ENCODE data around the gene SPATS2L.
A peak's percentile ranks its signal among the peaks of the same experiment; 100 is the strongest.

SPATS2L gene

GRCh38 chr2:200509235-200509611 lies 202.7 kb downstream of the SPATS2L start:
- Histone ChIP-seq H3K36me3 (peaks cover 4 to 9% (median 6%) of the 10 kb centered on the region in 3 donors), H3K4me1 (peaks cover 0 to 13% (median 7%) of the 10 kb centered on the region in 4 donors), H3K4me3 (peak overlapping the region; percentile 81 to 99), H3K27me3 (no peaks in the 10 kb centered on the region), H3K27ac (peak overlapping the region; percentile 89 to 93), H3K9me3 (no peaks in the 10 kb centered on the region)
- no peak for TF ChIP-seq CTCF (IDR thresholded peaks at IDR 0.05)
- DNase-seq, result no peak
- intact Hi-C loops (cut with DNase I; ENCODE audit: low total_unique reads), result no loop called here

- TF ChIP-seq CTCF (IDR thresholded peaks at IDR 0.05), result peak; percentile 75 to 80
- Histone ChIP-seq H3K4me3 (peak within 1 kb of the TSS; percentile 81 to 99), H3K27ac (peak within 1 kb of the TSS; percentile 89 to 93), H3K27me3 (no peaks in the 10 kb centered on the region), H3K36me3 (peaks cover 0 to 3% (median 0%) of the 10 kb centered on the region in 3 donors), H3K4me1 (peaks cover 0 to 13% (median 7%) of the 10 kb centered on the region in 4 donors), H3K9me3 (no peaks in the 10 kb centered on the region)
- DNase-seq, result peak; percentile 86 to 96
- intact Hi-C loops (cut with DNase I; ENCODE audit: low total_unique reads), result no loop called here
Measured at GRCh38 chr2:200509612-200510433, 203.3 kb downstream of the SPATS2L start, which contains the start of gene KCTD18. Gene KCTD18, minus strand, starts transcription at chr2:200510068. Its CDS starts 3,052 bp downstream, at chr2:200507016.

GRCh38 chr2:200515155-200515554 lies 208.7 kb downstream of the SPATS2L start:
- no peak overlapping the region for H3K4me3 ChIP-seq
- intact Hi-C loops (cut with DNase I; ENCODE audit: low total_unique reads), result no loop called here
- H3K4me1 ChIP-seq, result peaks cover 0 to 6% (median 2%) of the 10 kb centered on the region in 4 donors
- TF ChIP-seq CTCF (IDR thresholded peaks at IDR 0.05), result no peak
- no peak overlapping the region for H3K27ac ChIP-seq
- no peaks in the 10 kb centered on the region for H3K27me3 ChIP-seq
- no peaks in the 10 kb centered on the region for H3K36me3 ChIP-seq
- DNase-seq, result no peak
- no peaks in the 10 kb centered on the region for H3K9me3 ChIP-seq

GRCh38 chr2:200523158-200523557 lies 216.7 kb downstream of the SPATS2L start:
- DNase-seq, result no peak
- Histone ChIP-seq H3K36me3 (no peaks in the 10 kb centered on the region), H3K27ac (no peak overlapping the region), H3K4me1 (peaks cover 0 to 10% (median 7%) of the 10 kb centered on the region in 4 donors), H3K9me3 (no peaks in the 10 kb centered on the region), H3K27me3 (no peaks in the 10 kb centered on the region), H3K4me3 (no peak overlapping the region)
- TF ChIP-seq CTCF (IDR thresholded peaks at IDR 0.05), result no peak
- intact Hi-C loops (cut with DNase I; ENCODE audit: low total_unique reads), result no loop called here

GRCh38 chr2:200523604-200524003 lies 217.1 kb downstream of the SPATS2L start:
- intact Hi-C loops (cut with DNase I; ENCODE audit: low total_unique reads), result no loop called here
- Histone ChIP-seq H3K27ac (no peak overlapping the region), H3K36me3 (no peaks in the 10 kb centered on the region), H3K27me3 (no peaks in the 10 kb centered on the region), H3K4me3 (no peak overlapping the region), H3K4me1 (peaks cover 0 to 10% (median 7%) of the 10 kb centered on the region in 4 donors), H3K9me3 (no peaks in the 10 kb centered on the region)
- no peak for TF ChIP-seq CTCF (IDR thresholded peaks at IDR 0.05)
- no peak for DNase-seq

Measured in tibial artery (tissue), 4 donors.